ENCODE data around the gene SUGP1. TPM values are rescaled to one million over a fixed set of nuclear protein-coding genes. Genes with fewer than 3 reads are reported as not detected.
"Not testable (repeated sequence)": the region's sequence is repeated elsewhere in the genome, so short reads cannot be mapped to it uniquely, and the experiment has no call there.

The SUGP1 gene
- total and polyA plus RNA-seq, 8 donors: 13.0 to 129 (median 36.6) TPM

- no peak for DNase-seq
- intact Hi-C loops (cut with DNase I; ENCODE audit: low total_unique reads): no loop called here
- Histone ChIP-seq H3K36me3 (peaks cover 63 to 92% (median 87%) of the 10 kb centered on the region in 4 donors), H3K27ac (no peak overlapping the region), H3K27me3 (no peaks in the 10 kb centered on the region), H3K4me1 (peaks cover 0 to 1% (median under 1%) of the 10 kb centered on the region in 4 donors), H3K9me3 (no peaks in the 10 kb centered on the region), H3K4me3 (no peak overlapping the region)
- TF ChIP-seq, protein P1, sequence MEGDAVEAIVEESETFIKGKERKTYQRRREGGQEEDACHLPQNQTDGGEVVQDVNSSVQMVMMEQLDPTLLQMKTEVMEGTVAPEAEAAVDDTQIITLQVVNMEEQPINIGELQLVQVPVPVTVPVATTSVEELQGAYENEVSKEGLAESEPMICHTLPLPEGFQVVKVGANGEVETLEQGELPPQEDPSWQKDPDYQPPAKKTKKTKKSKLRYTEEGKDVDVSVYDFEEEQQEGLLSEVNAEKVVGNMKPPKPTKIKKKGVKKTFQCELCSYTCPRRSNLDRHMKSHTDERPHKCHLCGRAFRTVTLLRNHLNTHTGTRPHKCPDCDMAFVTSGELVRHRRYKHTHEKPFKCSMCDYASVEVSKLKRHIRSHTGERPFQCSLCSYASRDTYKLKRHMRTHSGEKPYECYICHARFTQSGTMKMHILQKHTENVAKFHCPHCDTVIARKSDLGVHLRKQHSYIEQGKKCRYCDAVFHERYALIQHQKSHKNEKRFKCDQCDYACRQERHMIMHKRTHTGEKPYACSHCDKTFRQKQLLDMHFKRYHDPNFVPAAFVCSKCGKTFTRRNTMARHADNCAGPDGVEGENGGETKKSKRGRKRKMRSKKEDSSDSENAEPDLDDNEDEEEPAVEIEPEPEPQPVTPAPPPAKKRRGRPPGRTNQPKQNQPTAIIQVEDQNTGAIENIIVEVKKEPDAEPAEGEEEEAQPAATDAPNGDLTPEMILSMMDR (IDR thresholded peaks at IDR 0.05): no peak
- TF ChIP-seq EP300 (IDR thresholded peaks at IDR 0.05) (no peak), POLR2AphosphoS5 (IDR thresholded peaks at IDR 0.05) (no peak), POLR2A (IDR thresholded peaks at IDR 0.05) (no peak)
- WGBS, 5 donors: 87 to 96% (median 92%) methylated on average over 12 to 18 of the region's 18 CpGs
Observed at GRCh38 chr19:19355606-19356139, 35.4 kb upstream of the SUGP1 start.

DNA sequence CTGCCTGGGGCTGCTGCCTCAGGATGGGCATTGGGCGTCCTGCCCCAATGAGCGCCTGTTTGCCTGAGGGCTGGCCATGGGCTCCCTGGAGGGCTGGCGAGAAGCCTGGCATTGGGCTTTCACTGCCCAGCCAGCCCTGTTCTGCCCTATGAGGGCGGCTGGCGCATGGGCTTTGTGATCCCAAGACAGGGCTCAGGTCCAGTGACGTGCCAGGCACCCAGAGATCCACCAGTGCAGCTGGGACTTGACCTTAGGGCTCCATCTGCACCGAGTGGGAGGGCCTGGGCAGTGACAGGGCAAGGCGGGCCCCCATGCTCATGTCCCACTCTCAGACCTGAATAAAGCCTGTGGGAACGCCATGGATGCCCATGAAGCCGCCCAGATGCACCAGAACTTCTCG is 34.6 kb upstream of the SUGP1 start:
- intact Hi-C loops (cut with DNase I; ENCODE audit: low total_unique reads): no loop called here

GRCh38 chr19:19354007-19354406 is 33.7 kb upstream of the SUGP1 start:
- WGBS, 5 donors: 67 to 95% (median 90%) methylated on average over 1 to 5 of the region's 5 CpGs
- Histone ChIP-seq H3K9me3 (no peaks in the 10 kb centered on the region), H3K27ac (no peak overlapping the region), H3K4me1 (no peaks in the 10 kb centered on the region), H3K36me3 (peaks cover 73 to 100% (median 100%) of the 10 kb centered on the region in 4 donors), H3K27me3 (no peaks in the 10 kb centered on the region), H3K4me3 (no peak overlapping the region)
- no peak for TF ChIP-seq POLR2AphosphoS5 (IDR thresholded peaks at IDR 0.05)
- no peak for TF ChIP-seq POLR2A (IDR thresholded peaks at IDR 0.05)
- TF ChIP-seq, protein P1 (IDR thresholded peaks at IDR 0.05): no peak
- no peak for TF ChIP-seq EP300 (IDR thresholded peaks at IDR 0.05)
- intact Hi-C loops (cut with DNase I; ENCODE audit: low total_unique reads): no loop called here
- no peak for DNase-seq

More for the DNA sequence above, 34.6 kb upstream of the SUGP1 start:
- Histone ChIP-seq H3K36me3 (peaks cover 64 to 99% (median 94%) of the 10 kb centered on the region in 4 donors), H3K27ac (no peak overlapping the region), H3K27me3 (no peaks in the 10 kb centered on the region), H3K9me3 (no peaks in the 10 kb centered on the region), H3K4me3 (no peak overlapping the region), H3K4me1 (no peaks in the 10 kb centered on the region)
- WGBS, 5 donors: 78 to 95% (median 90%) methylated on average over 4 to 11 of the region's 11 CpGs
- TF ChIP-seq, protein P1 (IDR thresholded peaks at IDR 0.05): no peak
- TF ChIP-seq POLR2A (IDR thresholded peaks at IDR 0.05): no peak
- TF ChIP-seq EP300 (IDR thresholded peaks at IDR 0.05): no peak
- no peak for TF ChIP-seq POLR2AphosphoS5 (IDR thresholded peaks at IDR 0.05)
- DNase-seq: no peak

- Histone ChIP-seq H3K4me3 (no peak overlapping the region), H3K9me3 (no peaks in the 10 kb centered on the region), H3K36me3 (peaks cover 85 to 100% (median 100%) of the 10 kb centered on the region in 4 donors), H3K4me1 (no peaks in the 10 kb centered on the region), H3K27me3 (no peaks in the 10 kb centered on the region), H3K27ac (no peak overlapping the region)
- TF ChIP-seq POLR2A (IDR thresholded peaks at IDR 0.05) (no peak), EP300 (IDR thresholded peaks at IDR 0.05) (no peak), POLR2AphosphoS5 (IDR thresholded peaks at IDR 0.05) (no peak)
- TF ChIP-seq, protein P1 (IDR thresholded peaks at IDR 0.05): no peak
- DNase-seq: no peak
- WGBS, 5 donors: 93 to 97% (median 96%) methylated on average over 6 to 8 of the region's 8 CpGs
- intact Hi-C loops (cut with DNase I; ENCODE audit: low total_unique reads): no loop called here
Observed at GRCh38 chr19:19352823-19353222, 32.5 kb upstream of the SUGP1 start.

DNA sequence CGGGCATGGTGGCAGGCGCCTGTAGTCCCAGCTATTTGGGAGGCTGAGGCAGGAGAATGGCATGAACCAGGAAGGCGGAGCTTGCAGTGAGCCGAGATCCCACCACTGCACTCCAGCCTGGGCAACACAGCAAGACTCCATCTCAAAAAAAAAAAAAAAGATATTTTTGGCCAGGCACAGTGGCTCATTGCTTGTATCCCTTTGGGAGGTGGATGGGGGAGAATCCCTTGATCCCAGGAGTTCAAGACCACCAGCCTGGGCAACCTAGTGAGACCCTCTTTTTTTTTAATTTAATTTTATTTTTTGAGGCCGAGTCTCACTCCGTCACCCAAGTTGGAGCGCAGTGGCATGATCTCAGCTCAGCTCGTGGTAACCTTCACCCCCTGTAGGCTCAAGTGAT is 30.4 kb upstream of the SUGP1 start:
- DNase-seq; H3K27ac ChIP-seq; intact Hi-C loops (cut with DNase I; ENCODE audit: low total_unique reads); H3K4me1 ChIP-seq; H3K4me3 ChIP-seq; H3K9me3 ChIP-seq; H3K27me3 ChIP-seq: not testable (repeated sequence)
- H3K36me3 ChIP-seq: peaks cover 92 to 100% (median 100%) of the 10 kb centered on the region in 4 donors
- 96 to 99% (median 98%) methylated on average over 8 of the region's 8 CpGs for WGBS, 5 donors

Measured in stomach (tissue), 9 donors.